Esophagus mucosa (tissue), 1 donor: ENCODE measurements around the gene ACTR8. TPM values are rescaled to one million over a fixed set of nuclear protein-coding genes. Genes with fewer than 3 reads are reported as not detected.

Source experiments
- ATAC-seq: fragments of 200-7000 bp; cut with Tn5 transposase; one replicate; pipeline ENCODE4 v1.9.1; 2020
- total RNA-seq: library from RNA; stranded (reverse); gene quantifications from one replicate; pipeline ENCODE4 v1.2.4, GENCODE V29; 2023
- donor health status: DM: yes; HTN: yes; CAD: no.

ACTR8 gene
- total RNA-seq, 1 donor from 2014 or later: 17.1 TPM

- ATAC-seq: no peak
These were observed 18.8 kb downstream of the ACTR8 start for GRCh38 chr3:53863145-53863544.

DNA sequence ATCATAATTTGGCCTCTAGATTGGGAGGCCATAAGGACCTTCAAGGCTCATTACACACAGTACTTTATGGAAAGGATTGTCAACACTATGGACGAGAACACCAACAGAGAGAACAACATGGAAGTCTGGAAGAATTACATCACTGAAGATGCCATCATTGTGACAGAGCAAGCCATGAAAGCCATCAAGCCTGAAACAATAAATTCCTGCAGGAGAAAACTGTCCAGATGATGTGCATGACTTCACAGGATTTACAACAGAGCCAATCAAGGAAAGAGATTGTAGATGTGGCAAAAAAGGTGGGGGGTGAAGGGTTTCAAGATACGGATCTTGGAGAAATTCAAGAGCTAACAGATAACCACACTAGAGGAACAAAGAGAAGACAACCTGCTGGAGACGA, 19.7 kb downstream of the ACTR8 start:
- ATAC-seq: no peak

- no peak for ATAC-seq
These were observed 21.8 kb downstream of the ACTR8 start for GRCh38 chr3:53860196-53860595.

GRCh38 chr3:53859178-53859577, 22.8 kb downstream of the ACTR8 start:
- ATAC-seq: no peak

- no peak for ATAC-seq
These were observed 23.7 kb downstream of the ACTR8 start for GRCh38 chr3:53858096-53858741.

GRCh38 chr3:53856964-53857363, 25.0 kb downstream of the ACTR8 start:
- no peak for ATAC-seq

DNA sequence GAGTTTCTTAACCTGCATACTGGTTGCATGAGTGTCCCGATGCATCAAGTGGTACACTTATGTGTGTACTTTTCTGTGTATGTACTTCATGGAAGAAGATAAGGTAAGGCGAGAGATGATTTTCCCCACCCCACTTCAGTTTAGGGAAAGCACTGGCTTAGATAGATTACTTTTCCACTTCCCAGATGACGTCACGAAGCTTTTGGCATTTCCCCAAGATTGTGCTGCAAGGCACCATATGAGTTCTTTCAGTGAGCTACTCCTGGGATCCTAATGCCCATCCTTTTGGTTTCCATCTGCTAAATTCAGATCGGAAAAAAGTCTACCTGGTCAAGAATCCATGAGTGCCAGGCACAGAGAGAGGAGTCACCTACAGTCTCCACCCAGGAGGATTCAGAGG, 31.1 kb downstream of the ACTR8 start:
- no peak for ATAC-seq

DNA sequence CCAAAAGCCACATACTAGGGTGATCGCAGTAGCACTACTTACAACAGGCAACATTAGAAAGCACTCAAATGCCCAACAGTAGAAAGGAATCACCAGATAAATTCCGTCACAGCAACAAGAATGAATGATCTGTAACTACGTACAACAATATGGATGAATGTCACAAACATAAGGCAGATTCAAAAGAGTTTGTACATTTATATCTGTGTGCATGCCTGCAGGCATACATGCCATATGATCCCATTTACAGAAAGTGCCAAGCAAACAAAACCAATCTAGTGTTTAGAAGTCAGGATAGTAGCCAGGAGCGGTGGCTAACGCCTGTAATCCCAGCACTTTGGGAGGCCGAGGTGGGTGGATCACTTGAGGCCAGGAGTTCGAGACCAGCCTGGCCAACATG, 32.0 kb downstream of the ACTR8 start:
- ATAC-seq: no peak

DNA sequence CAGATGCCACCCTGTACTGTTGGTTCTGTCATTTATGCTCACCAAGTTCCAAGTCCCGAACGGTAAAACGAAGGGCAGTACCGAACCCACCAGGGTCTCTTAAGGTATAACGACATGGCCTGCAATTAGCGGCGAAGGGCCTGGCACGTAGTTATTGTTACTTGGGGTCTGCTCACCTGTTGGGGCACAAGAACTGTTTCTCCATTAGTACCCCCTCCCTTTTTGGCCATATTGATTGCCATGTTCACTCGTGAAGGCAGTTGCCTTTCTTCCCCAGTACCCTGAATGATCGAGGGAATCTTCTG, 35.1 kb downstream of the ACTR8 start:
- no peak for ATAC-seq

DNA sequence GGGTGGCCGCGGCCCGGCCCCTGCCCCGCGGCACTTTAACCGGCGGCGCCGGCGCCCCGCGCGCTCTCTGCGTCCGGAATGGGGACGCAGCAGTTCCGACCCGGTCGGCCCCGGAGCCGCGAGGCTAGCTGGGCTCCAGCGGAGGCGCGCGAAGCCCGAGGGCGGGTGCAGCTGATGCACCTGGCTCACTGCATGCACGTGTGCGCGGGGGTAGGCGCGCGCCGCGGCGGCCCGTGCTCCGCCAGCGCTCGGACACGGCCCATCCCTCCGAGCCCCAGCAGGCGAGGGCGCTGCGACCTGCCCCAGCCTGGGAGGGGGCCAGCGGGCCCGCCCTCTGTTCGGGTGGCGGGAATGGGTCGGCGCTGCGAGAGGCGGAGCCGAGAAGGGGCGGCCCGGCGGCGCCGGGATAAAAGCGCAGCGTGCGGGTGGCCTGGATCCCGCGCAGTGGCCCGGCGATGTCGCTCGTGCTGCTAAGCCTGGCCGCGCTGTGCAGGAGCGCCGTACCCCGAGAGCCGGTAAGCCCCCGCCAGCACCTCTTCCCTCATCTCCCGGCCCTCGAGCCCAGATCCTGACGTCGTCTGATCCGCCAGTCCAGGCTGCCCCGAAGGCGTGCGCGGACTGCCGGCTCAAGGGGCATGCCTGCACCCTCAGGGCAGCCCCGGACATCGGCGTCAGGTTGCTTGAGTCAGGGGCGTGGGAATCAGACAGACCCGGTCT, 35.7 kb downstream of the ACTR8 start, which contains the start of the genes CHDH and IL17RB:
Gene CHDH (minus strand): TSS at position 286 of the 717 bp plus-strand sequence. CDS start 22,411 bp downstream, outside the sequence.
Gene IL17RB (plus strand): TSS at position 435 of the 717 bp plus-strand sequence. CDS start 21 bp downstream, at position 456.
- ATAC-seq: peak; percentile 71

DNA sequence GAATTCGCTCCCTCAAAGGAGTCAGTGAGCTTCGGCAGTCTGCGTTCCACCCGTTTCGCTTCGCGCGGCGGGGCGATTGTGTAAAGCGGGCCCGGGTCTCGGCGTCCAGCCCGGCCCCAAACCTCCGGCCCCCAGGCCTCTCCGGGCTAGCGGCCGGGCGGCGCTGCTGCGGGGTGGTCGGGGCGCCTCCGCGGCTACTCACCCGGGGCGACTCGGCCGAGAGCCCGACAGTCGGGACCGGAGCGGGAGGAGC, 36.1 kb downstream of the ACTR8 start:
- no peak for ATAC-seq

DNA sequence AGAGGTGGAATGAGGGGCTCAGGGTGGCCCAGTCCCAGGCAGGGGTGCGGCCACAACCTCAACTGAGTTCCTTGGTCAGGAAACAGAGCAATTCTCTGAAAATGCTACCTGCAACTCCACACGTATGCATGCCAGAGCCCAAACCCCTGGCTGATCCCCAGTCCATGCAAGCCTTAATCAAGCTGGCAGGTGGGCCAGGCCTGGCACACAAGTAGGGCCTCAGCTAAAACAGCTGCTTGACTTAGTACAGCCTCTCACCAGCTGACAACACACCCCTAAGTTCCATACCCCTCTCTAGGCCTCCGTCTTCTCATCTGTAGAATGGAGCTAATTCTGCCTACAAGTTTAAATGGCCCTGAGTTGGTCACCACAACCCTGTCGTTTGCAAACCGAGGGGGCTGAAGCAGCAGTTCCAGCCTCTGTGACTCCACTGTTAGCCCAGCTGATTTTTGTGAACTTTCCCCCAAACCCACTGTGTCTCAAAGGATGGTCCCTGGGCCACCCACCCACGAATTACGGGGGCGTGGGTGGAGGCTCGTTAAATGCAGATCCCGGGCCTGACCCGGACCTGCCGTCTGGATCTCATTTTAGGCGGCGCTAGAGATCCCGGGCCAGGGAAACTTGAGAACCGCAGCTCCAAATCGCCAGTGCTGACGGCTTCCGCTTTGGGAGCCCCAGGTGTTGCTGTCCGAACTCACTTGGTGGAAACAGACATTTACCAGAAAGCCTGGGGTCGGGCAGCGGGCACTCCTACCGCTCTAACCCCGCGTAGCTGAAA, 36.7 kb downstream of the ACTR8 start:
- ATAC-seq: peak; percentile 27

- no peak for ATAC-seq
These were observed 37.5 kb downstream of the ACTR8 start for GRCh38 chr3:53844262-53845102.

DNA sequence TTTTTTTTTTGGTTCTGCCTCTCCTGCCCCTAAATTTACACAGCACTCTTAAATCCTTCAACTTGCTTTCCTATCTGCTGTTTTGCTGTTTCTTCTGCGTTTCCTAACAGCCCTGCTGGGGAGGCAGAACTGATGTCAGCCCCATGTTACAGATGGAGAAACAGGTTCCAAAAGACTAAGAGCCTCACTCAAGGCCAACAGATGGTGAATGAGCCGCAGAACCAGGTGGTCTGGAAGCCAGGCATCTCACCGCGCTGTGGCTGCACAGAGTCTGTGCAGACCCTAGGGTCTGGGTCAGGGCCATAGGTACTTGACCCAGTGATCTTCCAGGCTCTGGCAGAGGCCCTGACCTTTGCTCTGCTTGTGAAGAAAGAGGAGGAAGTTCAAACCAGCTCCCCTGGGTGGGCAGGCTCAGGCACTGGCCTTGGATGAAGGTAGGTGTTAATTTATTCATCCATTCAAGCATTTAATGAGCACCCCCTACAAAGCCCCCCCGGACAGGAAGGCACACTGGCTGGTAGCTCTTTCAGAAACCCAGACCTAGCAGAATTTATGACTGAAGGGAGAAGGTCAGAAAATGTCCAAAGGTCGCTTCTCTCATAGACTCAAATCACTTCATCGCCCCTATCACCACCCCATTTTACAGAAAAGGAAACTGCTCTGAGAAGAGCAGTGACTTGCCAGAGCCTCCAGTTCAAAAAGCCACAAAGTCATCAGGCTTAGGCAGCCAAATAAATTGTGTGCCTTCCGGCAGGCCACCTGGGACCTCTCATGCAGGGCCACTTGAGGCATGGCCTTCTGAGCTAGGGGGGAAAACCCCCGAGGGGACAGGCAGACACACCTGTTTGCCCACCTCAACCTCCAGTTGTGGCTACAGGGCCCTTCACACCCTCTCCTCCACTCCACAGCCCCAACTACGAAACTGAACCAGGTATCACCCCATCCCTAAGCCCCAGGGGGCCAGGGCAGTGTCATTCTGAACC, 38.5 kb downstream of the ACTR8 start:
- no peak for ATAC-seq

DNA sequence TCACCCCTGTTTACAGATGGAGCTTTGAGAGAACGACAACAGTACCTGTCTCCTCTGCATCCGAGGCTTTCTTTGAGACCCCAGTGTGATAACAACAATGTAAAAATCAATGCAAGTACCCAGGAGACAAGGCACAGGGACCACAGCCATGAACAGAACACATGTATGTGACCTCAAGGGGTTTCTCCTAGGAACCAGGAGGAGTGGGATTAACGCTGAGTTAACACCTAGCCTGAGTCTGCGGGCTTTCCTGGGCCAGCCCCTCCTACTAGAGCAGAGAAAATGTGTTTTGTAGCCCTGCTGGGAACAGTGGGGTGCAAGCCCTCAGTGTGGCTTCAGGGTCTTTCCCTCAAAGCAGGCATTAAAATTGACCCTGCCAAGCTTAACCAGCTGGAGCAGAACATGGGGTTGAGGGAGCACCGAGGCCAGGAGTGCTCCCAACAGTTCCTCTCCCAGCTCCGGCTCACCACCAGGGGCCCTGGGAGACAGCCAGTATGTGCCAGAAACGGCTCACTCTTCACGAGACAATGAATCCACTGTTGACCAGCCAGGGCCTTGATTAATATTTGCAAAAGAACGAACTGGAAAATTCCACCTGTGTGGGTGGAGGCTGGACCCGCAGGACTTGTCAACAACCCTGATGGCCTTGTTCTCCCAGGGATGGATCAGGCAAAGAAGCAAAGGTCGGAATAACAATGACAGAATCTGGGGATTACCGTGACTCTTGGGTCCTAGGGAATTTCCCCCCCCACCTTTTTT, 39.3 kb downstream of the ACTR8 start:
- ATAC-seq: no peak

GRCh38 chr3:53841296-53841695, 40.7 kb downstream of the ACTR8 start:
- no peak for ATAC-seq

GRCh38 chr3:53837331-53837730, 44.6 kb downstream of the ACTR8 start:
- ATAC-seq: no peak

DNA sequence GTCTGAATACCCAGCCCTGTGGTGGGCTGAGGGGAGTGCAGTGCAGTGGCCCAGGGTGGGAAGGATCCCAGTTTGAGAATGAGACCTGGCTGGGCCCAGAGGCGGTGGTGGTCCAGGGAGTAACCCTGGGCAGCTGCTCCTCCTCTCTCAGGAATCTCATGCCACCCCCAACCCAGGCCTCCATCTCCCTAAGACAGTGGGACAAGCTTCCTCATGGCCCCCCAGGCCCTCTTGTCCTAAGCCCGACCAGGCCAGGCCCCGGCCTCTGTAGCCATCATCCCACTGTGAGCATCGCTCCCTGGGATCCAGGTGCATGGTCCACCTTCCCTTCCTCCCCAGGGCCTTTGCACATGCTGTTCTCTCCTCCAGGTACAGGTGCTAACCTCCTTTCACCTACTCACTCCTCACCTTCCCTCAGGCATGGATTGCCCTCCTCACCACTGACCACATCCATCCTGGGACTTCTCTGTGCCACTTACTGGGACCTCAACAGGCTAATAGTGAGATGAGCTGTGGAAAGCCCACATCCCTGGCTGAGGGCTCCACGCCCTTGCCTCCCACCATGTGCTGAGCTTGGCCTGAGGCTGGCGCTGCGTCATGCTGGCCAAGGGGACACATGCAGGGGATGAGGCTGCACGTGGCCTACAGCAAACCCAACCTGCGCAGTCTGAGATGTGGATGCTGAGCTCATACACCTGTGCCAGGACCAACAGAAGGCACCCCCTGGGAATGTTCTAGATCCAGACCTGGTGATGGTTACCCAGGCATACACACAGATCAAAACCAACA, 45.7 kb downstream of the ACTR8 start:
- no peak for ATAC-seq

DNA sequence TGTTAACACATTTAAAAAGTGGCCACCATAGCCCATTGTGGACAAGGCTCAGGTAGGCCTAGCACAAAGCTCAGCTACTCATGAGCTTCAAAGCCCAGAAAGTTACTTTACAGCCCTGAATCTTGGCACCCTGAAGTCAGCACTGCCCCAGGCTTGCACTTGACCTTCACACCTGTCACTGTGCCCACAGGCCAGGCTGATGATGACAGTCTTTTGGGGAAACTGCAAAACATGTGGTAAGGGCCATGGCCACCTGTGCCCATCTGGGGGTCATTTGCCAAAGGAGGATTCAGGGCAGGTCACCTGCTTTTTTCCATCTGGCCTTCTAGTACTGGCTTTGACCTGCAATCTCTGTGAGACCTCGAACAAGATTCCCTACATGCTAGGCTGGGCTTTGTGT, 46.7 kb downstream of the ACTR8 start:
- no peak for ATAC-seq
